GM19328 (cell line): ENCODE measurements around the gene LIMS4.
"Not testable (repeated sequence)": the region's sequence is repeated elsewhere in the genome, so short reads cannot be mapped to it uniquely, and the experiment has no call there.

ENCODE experiments used
- ATAC-seq: cut with Tn5 transposase; IDR thresholded peaks from one replicate; pipeline ENCODE4 v1.9.1; 2021; ENCODE audit warnings: mild to moderate bottlenecking, moderate library complexity; ENCODE audit not compliant: unreplicated experiment

Gene LIMS4

GRCh38 chr2:110450951-110451350 lies 21.7 kb downstream of the LIMS4 start:
- not testable (repeated sequence) for ATAC-seq

GRCh38 chr2:110449127-110449947 lies 23.3 kb downstream of the LIMS4 start:
- ATAC-seq, result not testable (repeated sequence)

GRCh38 chr2:110446644-110447043 lies 26.0 kb downstream of the LIMS4 start:
- ATAC-seq, result not testable (repeated sequence)

- ATAC-seq, result not testable (repeated sequence)
Measured at GRCh38 chr2:110443305-110444005, 29.2 kb downstream of the LIMS4 start.

- not testable (repeated sequence) for ATAC-seq
Measured at GRCh38 chr2:110441905-110442304, 30.7 kb downstream of the LIMS4 start.

GRCh38 chr2:110434565-110434964 lies 38.1 kb downstream of the LIMS4 start:
- ATAC-seq, result not testable (repeated sequence)

- not testable (repeated sequence) for ATAC-seq
Measured at GRCh38 chr2:110425725-110426124, 46.9 kb downstream of the LIMS4 start.

GRCh38 chr2:110424421-110424820 lies 48.2 kb downstream of the LIMS4 start:
- ATAC-seq, result not testable (repeated sequence)

- ATAC-seq, result not testable (repeated sequence)
Measured at GRCh38 chr2:110423574-110423962, 49.0 kb downstream of the LIMS4 start.

- ATAC-seq, result not testable (repeated sequence)
Measured at GRCh38 chr2:110422852-110423573, 49.6 kb downstream of the LIMS4 start.

- not testable (repeated sequence) for ATAC-seq
Measured at GRCh38 chr2:110420641-110421354, 51.8 kb downstream of the LIMS4 start.

- ATAC-seq, result not testable (repeated sequence)
Measured at GRCh38 chr2:110407142-110407541, 65.5 kb downstream of the LIMS4 start.

- not testable (repeated sequence) for ATAC-seq
Measured at GRCh38 chr2:110404988-110405387, 67.6 kb downstream of the LIMS4 start.

- not testable (repeated sequence) for ATAC-seq
Measured at GRCh38 chr2:110404246-110404645, 68.4 kb downstream of the LIMS4 start.

GRCh38 chr2:110401001-110401618 lies 71.5 kb downstream of the LIMS4 start:
- peak; percentile 75 for ATAC-seq

GRCh38 chr2:110399378-110399777 lies 73.2 kb downstream of the LIMS4 start:
- not testable (repeated sequence) for ATAC-seq

- ATAC-seq, result not testable (repeated sequence)
Measured at GRCh38 chr2:110395990-110396389, 76.6 kb downstream of the LIMS4 start.
